NCI-H524 treated with DMSO at 0.1 percent for 48 hours (cell line): Measurements from ENCODE around the gene MLH1.
"Not testable (repeated sequence)": the region's sequence is repeated elsewhere in the genome, so short reads cannot be mapped to it uniquely, and the experiment has no call there.

Experiments used
- DNase-seq: peaks from one replicate; lab custom pipeline; 2025; lab: John Stamatoyannopoulos, UW

Gene MLH1

GRCh38 chr3:36993326-36994283 lies at the start of gene MLH1:
Gene MLH1 (plus strand): TSS chr3:36993518. CDS start chr3:36993548, 30 bp downstream.
- DNase-seq = no peak

GRCh38 chr3:36943601-36944000 lies 49.7 kb upstream of the MLH1 start:
- no peak for DNase-seq

- no peak for DNase-seq
These were observed 49.2 kb upstream of the MLH1 start for GRCh38 chr3:36944012-36944640.

DNA sequence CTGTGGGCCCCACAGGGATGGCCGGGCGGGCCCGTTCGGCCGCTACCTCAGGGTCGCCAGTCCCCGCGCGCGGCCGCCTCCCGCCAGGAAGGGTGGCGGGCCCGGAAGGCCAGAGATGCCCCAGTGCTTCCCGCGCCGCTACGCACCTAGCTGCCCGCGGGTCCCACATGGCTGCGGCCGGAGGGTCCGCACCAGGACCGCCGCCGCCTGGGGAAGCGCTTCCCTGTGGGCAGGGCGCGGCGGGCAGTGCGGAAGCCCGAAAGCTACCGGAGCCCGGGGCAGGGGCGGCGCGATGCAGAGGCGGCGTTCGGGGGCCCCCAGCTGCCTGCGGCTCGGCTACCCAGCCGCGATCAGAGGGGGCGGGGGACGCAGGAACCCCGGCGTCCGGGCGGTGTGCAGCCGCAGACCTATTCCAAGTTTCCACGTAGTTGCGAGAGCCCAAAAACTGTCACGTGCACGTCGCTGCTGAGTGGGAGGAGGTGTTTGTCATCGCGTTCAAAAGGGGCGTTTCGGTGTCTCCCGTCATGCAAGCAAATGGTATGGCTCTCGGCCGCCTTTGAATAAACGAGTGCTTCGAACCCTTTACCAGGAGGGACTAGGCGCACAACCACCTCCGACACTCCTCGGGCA lies 48.6 kb upstream of the MLH1 start, which contains the start of gene TRANK1:
Gene TRANK1 (minus strand): TSS at position 414 of the 630 bp plus-strand sequence. CDS start 245 bp downstream, at position 169.
- DNase-seq = no peak

DNA sequence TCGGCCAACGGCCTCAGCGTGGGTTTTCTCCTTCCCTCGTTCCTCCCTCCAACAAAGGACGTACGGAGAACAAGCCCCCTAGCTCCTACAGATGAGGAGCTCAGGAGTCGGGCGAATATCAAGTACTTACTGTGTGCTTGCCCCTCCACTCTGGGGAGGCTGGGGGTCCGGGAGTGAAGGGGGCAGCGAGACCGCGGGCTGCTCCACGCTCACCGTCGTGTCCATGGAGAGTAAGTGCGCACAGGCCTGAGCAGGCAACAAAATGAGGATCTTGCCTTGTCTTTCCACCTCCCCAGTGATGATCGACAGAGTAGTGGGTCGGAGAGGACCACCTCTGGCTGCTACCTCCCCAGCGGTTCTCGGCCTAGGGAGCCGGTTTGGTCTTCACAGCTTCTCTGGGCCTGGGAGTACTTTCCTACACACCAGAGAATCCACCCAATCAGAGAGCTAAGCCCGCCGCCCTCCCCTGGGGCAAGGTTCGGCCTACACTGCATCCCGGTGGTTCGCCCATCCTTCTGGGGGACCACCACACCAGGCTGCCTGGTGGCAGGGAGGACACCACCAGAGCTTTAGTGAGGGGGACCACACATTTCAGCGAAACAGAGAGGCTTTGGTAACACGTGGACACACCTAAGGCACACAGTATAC lies 47.9 kb upstream of the MLH1 start:
- DNase-seq = no peak

- not testable (repeated sequence) for DNase-seq
These were observed 45.5 kb upstream of the MLH1 start for GRCh38 chr3:36947814-36948213.

- no peak for DNase-seq
These were observed 38.7 kb upstream of the MLH1 start for GRCh38 chr3:36954452-36955134.

GRCh38 chr3:36956155-36956554 lies 37.2 kb upstream of the MLH1 start:
- DNase-seq = no peak

DNA sequence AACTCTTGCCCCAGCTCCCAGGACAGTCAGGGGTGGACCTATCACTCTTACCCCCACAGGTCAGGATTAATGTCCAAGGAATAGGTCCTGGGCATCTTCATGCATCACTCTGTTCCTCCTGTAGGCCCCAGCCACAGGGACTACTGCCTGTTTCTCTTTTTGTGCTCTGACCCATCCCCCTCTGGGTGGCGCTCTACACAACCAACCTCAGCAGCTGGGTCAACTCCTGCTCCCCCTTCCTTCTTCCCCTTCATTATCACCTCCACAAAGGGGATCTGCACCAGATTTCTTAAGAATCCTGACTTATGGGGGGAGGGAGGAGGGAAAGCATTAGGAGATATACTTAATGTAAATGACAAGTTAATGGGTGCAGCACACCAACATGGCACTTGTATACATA lies 36.3 kb upstream of the MLH1 start:
- no peak for DNase-seq

- DNase-seq = no peak
These were observed 35.2 kb upstream of the MLH1 start for GRCh38 chr3:36957862-36958686.

- DNase-seq = no peak
These were observed 33.5 kb upstream of the MLH1 start for GRCh38 chr3:36959821-36960220.

DNA sequence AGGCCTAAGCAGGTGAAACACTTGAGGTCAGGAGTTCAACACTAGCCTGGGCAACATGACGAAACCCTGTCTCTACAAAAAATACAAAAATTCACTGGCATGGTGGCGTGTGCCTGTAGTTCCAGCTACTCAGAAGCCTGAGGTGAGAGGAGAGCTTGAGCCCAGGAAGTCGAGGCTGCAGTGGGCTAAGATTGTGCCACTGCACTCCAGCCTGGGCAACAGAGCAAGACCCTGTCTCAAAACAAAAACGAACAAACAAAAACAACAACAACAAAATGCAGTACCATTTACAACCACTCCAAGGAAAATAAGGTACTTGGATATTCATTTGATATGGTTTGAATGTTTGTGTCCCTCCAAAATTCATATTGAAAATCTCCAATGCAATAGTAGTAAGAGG lies 32.8 kb upstream of the MLH1 start:
- no peak for DNase-seq

DNA sequence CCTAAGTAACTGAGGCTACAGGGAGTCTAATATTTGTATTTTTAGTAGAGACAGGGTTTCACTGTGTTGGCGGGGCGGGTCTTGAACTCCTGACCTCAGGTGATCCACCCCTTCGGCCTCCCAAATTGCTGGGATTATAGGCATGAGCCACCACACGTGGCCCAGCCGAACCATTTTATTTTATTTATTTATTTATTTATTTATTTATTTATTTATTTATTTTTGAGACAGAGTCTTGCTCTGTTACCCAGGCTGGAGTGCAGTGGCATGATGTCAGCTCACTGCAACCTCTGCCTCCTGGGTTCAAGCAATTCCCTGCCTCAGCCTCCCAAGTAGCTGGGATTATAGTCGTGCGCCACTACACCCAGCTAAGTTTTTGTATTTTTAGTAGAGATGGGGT lies 30.3 kb upstream of the MLH1 start:
- not testable (repeated sequence) for DNase-seq

GRCh38 chr3:36964331-36964730 lies 29.0 kb upstream of the MLH1 start:
- no peak for DNase-seq

GRCh38 chr3:36964817-36965216 lies 28.5 kb upstream of the MLH1 start:
- DNase-seq = no peak

DNA sequence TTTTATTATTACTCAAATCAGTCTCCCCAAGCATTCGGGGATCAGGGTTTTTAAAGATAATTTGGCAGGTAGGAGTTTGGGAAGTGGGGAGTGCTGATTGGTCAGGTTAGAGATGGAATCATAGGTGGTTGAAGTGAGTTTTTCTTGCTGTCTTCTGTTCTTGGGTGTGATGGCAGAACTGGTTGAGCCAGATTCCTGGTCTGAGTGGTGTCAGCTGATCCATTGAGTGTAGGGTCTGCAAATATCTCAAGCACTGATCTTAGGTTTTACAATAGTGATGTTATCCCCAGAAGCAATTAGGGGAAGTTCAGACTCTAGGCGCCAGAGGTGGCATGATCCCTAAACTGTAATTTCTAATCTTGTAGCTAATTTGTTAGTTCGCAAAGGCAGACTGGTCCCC lies 27.9 kb upstream of the MLH1 start:
- no peak for DNase-seq

DNA sequence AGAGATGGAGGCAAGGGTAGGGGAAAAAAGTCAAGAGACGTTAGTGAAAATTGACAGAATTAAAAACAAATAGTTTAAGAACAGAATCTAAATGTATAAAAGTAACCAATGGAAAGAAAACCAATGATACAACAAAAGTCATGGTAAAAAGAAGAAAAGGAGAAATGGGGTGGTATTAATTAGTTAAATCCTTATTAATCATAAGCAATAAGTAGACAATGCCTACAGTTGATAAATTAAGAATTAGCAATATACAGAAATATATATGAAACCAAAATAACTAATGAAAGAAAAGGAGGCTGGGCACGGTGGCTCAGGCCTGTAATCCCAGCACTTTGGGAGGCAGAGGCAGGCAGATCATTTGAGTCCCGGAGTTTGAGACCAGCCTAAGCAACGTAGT lies 24.2 kb upstream of the MLH1 start:
- DNase-seq = no peak

- DNase-seq = peak; percentile 71
These were observed 23.5 kb upstream of the MLH1 start for GRCh38 chr3:36969540-36970432.

- DNase-seq = no peak
These were observed 21.2 kb upstream of the MLH1 start for GRCh38 chr3:36972163-36972562.

DNA sequence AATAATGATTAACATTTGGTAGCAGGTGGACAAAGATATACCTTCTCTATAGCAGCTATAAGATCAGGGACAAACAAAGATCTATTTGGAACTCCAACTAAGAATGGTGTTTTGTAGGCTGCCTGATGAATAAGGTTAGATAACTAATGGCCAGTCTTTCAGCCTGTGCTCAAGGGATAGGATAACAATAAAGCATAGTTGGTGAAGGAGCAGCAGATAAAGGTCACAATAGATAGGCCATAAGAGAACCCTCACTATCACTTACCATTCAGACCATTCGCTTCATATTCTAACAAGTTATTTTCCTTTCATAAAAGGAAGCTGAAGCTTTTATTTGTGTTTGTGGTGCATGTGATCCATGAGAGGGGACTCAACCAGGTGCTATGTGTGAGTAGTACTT lies 20.2 kb upstream of the MLH1 start:
- no peak for DNase-seq
